KOPT-K1 (cell line): ENCODE results near the gene AHCYL1.
A peak's percentile ranks its signal among the peaks of the same experiment; 100 is the strongest.
"Not testable (repeated sequence)": the region's sequence is repeated elsewhere in the genome, so short reads cannot be mapped to it uniquely, and the experiment has no call there.

Experiments
- H3K27ac ChIP-seq: fragments of 200-600 bp; sonication (generic); 2 replicates; pipeline ENCODE4 v1.5.1; 2016; ENCODE audit warnings: antibody characterized with exemption, mild to moderate bottlenecking, low read depth, low read length; ENCODE audit not compliant: poor library complexity, severe bottlenecking
- H3K36me3 ChIP-seq: fragments of 200-600 bp; sonication (generic); 2 replicates; pipeline ENCODE4 v1.5.1; 2017; ENCODE audit warnings: antibody characterized with exemption, mild to moderate bottlenecking, low read length, moderate library complexity; ENCODE audit not compliant: insufficient read depth
- H3K9me3 ChIP-seq: fragments of 200-600 bp; sonication (generic); 2 replicates; pipeline ENCODE4 v1.5.1; 2017; ENCODE audit warnings: antibody characterized with exemption, low read length, mild to moderate bottlenecking; ENCODE audit not compliant: insufficient read depth, poor library complexity, severe bottlenecking

AHCYL1 gene

GRCh38 chr1:110002695-110003094, 18.1 kb downstream of the AHCYL1 start:
- H3K36me3 ChIP-seq, result no peaks in the 10 kb centered on the region
- no peak overlapping the region for H3K27ac ChIP-seq
- no peaks in the 10 kb centered on the region for H3K9me3 ChIP-seq

- Histone ChIP-seq H3K36me3 (peaks cover 3% of the 10 kb centered on the region), H3K9me3 (no peaks in the 10 kb centered on the region), H3K27ac (no peak overlapping the region)
Observed at GRCh38 chr1:110003747-110004428, 19.3 kb downstream of the AHCYL1 start.

- H3K9me3 ChIP-seq, result no peaks in the 10 kb centered on the region
- H3K36me3 ChIP-seq, result peaks cover 10% of the 10 kb centered on the region
- H3K27ac ChIP-seq, result no peak overlapping the region
Observed at GRCh38 chr1:110004583-110004982, 20.0 kb downstream of the AHCYL1 start.

GRCh38 chr1:110005971-110006370, 21.4 kb downstream of the AHCYL1 start:
- Histone ChIP-seq H3K36me3 (peaks cover 24% of the 10 kb centered on the region), H3K27ac (no peak overlapping the region), H3K9me3 (no peaks in the 10 kb centered on the region)

- Histone ChIP-seq H3K36me3 (peaks cover 29% of the 10 kb centered on the region), H3K27ac (no peak overlapping the region), H3K9me3 (no peaks in the 10 kb centered on the region)
Observed at GRCh38 chr1:110006516-110006915, 22.0 kb downstream of the AHCYL1 start.

- H3K36me3 ChIP-seq, result peaks cover 37% of the 10 kb centered on the region
- H3K9me3 ChIP-seq, result no peaks in the 10 kb centered on the region
- no peak overlapping the region for H3K27ac ChIP-seq
Observed at GRCh38 chr1:110007046-110007830, 22.7 kb downstream of the AHCYL1 start.

- Histone ChIP-seq H3K27ac (no peak overlapping the region), H3K9me3 (no peaks in the 10 kb centered on the region), H3K36me3 (peaks cover 55% of the 10 kb centered on the region)
Observed at GRCh38 chr1:110008971-110009565, 24.5 kb downstream of the AHCYL1 start.

- Histone ChIP-seq H3K36me3 (peaks cover 80% of the 10 kb centered on the region), H3K9me3 (no peaks in the 10 kb centered on the region), H3K27ac (no peak overlapping the region)
Observed at GRCh38 chr1:110011527-110012041, 27.0 kb downstream of the AHCYL1 start.

- no peaks in the 10 kb centered on the region for H3K9me3 ChIP-seq
- peaks cover 87% of the 10 kb centered on the region for H3K36me3 ChIP-seq
- H3K27ac ChIP-seq, result no peak overlapping the region
Observed at GRCh38 chr1:110012100-110012780, 27.7 kb downstream of the AHCYL1 start.

GRCh38 chr1:110017792-110018191, 33.2 kb downstream of the AHCYL1 start:
- Histone ChIP-seq H3K27ac (no peak overlapping the region), H3K36me3 (peaks cover 100% of the 10 kb centered on the region), H3K9me3 (no peaks in the 10 kb centered on the region)

- peaks cover 100% of the 10 kb centered on the region for H3K36me3 ChIP-seq
- no peak overlapping the region for H3K27ac ChIP-seq
- no peaks in the 10 kb centered on the region for H3K9me3 ChIP-seq
Observed at GRCh38 chr1:110018396-110018795, 33.8 kb downstream of the AHCYL1 start.

GRCh38 chr1:110019770-110020169, 35.2 kb downstream of the AHCYL1 start:
- H3K27ac ChIP-seq, result no peak overlapping the region
- no peaks in the 10 kb centered on the region for H3K9me3 ChIP-seq
- H3K36me3 ChIP-seq, result peaks cover 100% of the 10 kb centered on the region

- H3K36me3 ChIP-seq, result peaks cover 89% of the 10 kb centered on the region
- H3K9me3 ChIP-seq, result no peaks in the 10 kb centered on the region
- no peak overlapping the region for H3K27ac ChIP-seq
Observed at GRCh38 chr1:110021285-110021684, 36.7 kb downstream of the AHCYL1 start.

GRCh38 chr1:110024613-110025012, 40.0 kb downstream of the AHCYL1 start:
- no peak overlapping the region for H3K27ac ChIP-seq
- H3K36me3 ChIP-seq, result peaks cover 56% of the 10 kb centered on the region
- no peaks in the 10 kb centered on the region for H3K9me3 ChIP-seq

GRCh38 chr1:110030687-110031086, 46.1 kb downstream of the AHCYL1 start:
- H3K36me3 ChIP-seq, H3K9me3 ChIP-seq: not testable (repeated sequence)
- H3K27ac ChIP-seq, result peak overlapping the region; percentile 73
